ENCODE data around the gene GHRHR. TPM values are rescaled to one million over a fixed set of nuclear protein-coding genes. Genes with fewer than 3 reads are reported as not detected.

The GHRHR gene
- total and polyA plus RNA-seq, 4 experiments from 2014 or later: not detected

DNA sequence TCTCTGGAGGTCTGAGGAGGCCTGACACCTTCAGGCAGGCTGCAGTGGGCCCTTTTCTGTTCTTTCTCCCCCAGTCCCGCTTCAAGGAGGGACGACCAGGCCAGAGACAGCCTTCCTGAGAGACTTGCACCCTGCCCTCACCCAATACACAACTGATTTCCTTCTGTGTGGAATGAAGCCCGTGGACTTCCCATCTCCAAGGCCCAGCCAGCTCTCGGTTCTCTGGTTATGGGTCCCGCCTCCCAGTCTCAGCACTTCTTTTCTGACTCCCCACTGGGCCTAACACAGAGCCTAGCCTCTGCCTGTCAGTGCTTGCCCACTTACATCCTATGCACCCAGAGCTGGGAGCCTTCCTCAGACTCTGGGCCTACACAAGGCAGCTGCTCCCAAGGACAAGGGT, 64.3 kb downstream of the GHRHR start:
- Mint-ChIP-seq H3K4me3 (no peak overlapping the region), H3K4me1 (peaks cover 13 to 32% (median 16%) of the 10 kb centered on the region in 4 donors), H3K9me3 (peaks cover 0 to 10% (median 3%) of the 10 kb centered on the region in 8 donors), H3K27ac (peak overlapping the region in 1 of 7 donors; percentile 72), H3K27me3 (peaks cover 0 to 2% of the 10 kb centered on the region in 2 donors), H3K36me3 (no peaks in the 10 kb centered on the region)
- ChIA-PET CTCF (ENCODE audit: partially characterized antibody) (no interaction called here), POLR2A (ENCODE audit: partially characterized antibody) (no interaction called here)
- Histone ChIP-seq H3K27me3 (ENCODE audit: insufficient read depth, low read length) (no peaks in the 10 kb centered on the region), H3K9me3 (ENCODE audit: control insufficient read depth in 1 of 2, low read length in 2 of 2) (no peaks in the 10 kb centered on the region), H3K27ac (ENCODE audit: low read depth, low read length) (no peak overlapping the region), H3K36me3 (ENCODE audit: insufficient read depth, low read length) (no peaks in the 10 kb centered on the region), H3K4me1 (ENCODE audit: insufficient read depth, low read length) (peaks cover 25% of the 10 kb centered on the region), H3K4me3 (ENCODE audit: low read length in 2 of 2) (no peak overlapping the region)
- intact Hi-C loops (cut with micrococcal nuclease): no loop called here
- DNase-seq: no peak

DNA sequence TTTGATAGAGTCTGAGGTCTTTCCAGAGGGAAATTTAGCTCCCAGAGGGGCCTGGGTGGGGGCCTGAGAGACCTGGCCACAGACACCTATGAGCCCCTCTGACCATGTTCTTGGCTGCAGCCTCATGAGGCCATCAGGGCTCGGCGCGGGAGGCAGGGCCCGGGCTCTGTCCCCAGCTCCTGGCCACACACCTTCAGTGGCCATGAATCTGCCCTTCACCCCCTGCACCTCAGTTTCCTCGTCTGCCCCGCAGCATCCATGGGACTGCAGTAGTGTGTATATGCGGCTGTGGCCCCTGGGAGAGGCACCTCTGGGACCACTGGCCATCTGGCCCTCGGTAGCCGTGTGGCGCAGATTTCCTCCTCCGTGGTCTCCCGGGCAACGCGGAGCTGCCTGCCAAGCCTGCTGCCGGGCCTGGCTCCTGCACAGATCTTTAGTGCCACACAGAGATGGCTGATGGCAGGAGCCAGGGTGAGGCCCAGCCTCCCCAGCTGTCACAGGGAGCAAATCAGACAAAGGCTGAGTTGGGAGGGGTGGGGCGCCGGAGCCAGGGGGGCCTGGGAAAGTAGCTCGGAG, 64.8 kb downstream of the GHRHR start:
- Mint-ChIP-seq H3K27me3 (peaks cover 0 to 2% of the 10 kb centered on the region in 2 donors), H3K9me3 (peaks cover 0 to 10% (median 3%) of the 10 kb centered on the region in 8 donors), H3K36me3 (no peaks in the 10 kb centered on the region), H3K4me1 (peaks cover 8 to 28% (median 11%) of the 10 kb centered on the region in 4 donors), H3K27ac (no peak overlapping the region), H3K4me3 (no peak overlapping the region)
- DNase-seq: no peak
- Histone ChIP-seq H3K4me1 (ENCODE audit: insufficient read depth, low read length) (peaks cover 20% of the 10 kb centered on the region), H3K9me3 (ENCODE audit: control insufficient read depth in 1 of 2, low read length in 2 of 2) (no peaks in the 10 kb centered on the region), H3K36me3 (ENCODE audit: insufficient read depth, low read length) (no peaks in the 10 kb centered on the region), H3K27ac (ENCODE audit: low read depth, low read length) (no peak overlapping the region), H3K27me3 (ENCODE audit: insufficient read depth, low read length) (no peaks in the 10 kb centered on the region), H3K4me3 (ENCODE audit: low read length in 2 of 2) (no peak overlapping the region)
- intact Hi-C loops (cut with micrococcal nuclease): no loop called here
- POLR2A ChIA-PET (ENCODE audit: partially characterized antibody): interaction anchor here (0.8 kb wide), 1 partner anchor 25 kb away, joined by 3 read pairs; no protein-coding TSS in a partner anchor
- CTCF ChIA-PET (ENCODE audit: partially characterized antibody): no interaction called here

Other genes starting within 250 kb of the GHRHR start
- gene INMT, start 211.8 kb upstream of the GHRHR start, total RNA-seq: 1 to 10 TPM in 1 of 2 experiments, under 1 TPM in 1; 0.87 to 1.2 TPM
- gene INMT, start 211.8 kb upstream of the GHRHR start, polyA plus RNA-seq: under 1 TPM; 0.22 to 0.77 TPM
- gene MINDY4, start 192.5 kb upstream of the GHRHR start, total RNA-seq: 1 to 10 TPM; 1.2 to 1.5 TPM
- under 1 TPM; 0.23 to 0.94 TPM for gene MINDY4, start 192.5 kb upstream of the GHRHR start, polyA plus RNA-seq
- not detected for gene AQP1, start 52.1 kb upstream of the GHRHR start, total RNA-seq
- not detected for gene AQP1, start 52.1 kb upstream of the GHRHR start, polyA plus RNA-seq
- gene ADCYAP1R1, start 88.4 kb downstream of the GHRHR start, total RNA-seq: not detected
- gene ADCYAP1R1, start 88.4 kb downstream of the GHRHR start, polyA plus RNA-seq: not detected